ENCODE data around the gene MICU1.
"Not testable (repeated sequence)": the region's sequence is repeated elsewhere in the genome, so short reads cannot be mapped to it uniquely, and the experiment has no call there.

The MICU1 gene

DNA sequence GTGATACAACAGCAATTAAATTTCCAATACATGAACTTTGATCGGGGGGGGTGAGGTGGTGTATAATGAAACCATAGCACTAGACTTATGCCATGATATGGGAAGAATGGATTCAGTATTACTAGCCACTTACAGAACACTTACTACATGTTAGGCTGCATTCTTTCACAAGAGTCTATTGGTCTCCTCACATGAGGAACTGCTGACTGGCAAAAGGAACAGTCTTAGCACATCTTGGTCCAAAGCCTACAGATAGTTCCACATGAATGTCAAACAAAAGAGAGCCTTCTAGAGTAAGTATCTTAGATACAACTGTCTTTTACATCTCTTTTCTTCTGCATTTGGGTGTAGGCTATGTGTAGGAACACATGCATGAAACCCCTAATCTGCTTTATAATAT is 155.2 kb downstream of the MICU1 start:
- TF ChIP-seq ZFP3 (CRISPR knock-in tag; IDR thresholded peaks at IDR 0.05) (no peak), CSDC2 (CRISPR knock-in tag; IDR thresholded peaks at IDR 0.05) (no peak), ISL1 (CRISPR knock-in tag; IDR thresholded peaks at IDR 0.05) (no peak), ZNF70 (CRISPR knock-in tag; IDR thresholded peaks at IDR 0.05) (no peak), PPARA (CRISPR knock-in tag; IDR thresholded peaks at IDR 0.05; ENCODE audit: borderline replicate concordance) (no peak), TOX (CRISPR knock-in tag; IDR thresholded peaks at IDR 0.05; ENCODE audit: borderline replicate concordance) (no peak), GLIS3 (CRISPR knock-in tag; IDR thresholded peaks at IDR 0.05) (no peak)
- TF ChIP-seq, protein P1, sequence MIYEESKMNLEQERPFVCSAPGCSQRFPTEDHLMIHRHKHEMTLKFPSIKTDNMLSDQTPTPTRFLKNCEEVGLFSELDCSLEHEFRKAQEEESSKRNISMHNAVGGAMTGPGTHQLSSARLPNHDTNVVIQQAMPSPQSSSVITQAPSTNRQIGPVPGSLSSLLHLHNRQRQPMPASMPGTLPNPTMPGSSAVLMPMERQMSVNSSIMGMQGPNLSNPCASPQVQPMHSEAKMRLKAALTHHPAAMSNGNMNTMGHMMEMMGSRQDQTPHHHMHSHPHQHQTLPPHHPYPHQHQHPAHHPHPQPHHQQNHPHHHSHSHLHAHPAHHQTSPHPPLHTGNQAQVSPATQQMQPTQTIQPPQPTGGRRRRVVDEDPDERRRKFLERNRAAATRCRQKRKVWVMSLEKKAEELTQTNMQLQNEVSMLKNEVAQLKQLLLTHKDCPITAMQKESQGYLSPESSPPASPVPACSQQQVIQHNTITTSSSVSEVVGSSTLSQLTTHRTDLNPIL (CRISPR knock-in tag; IDR thresholded peaks at IDR 0.05; ENCODE audit: low read depth) = no peak
- TF ChIP-seq, protein P2, sequence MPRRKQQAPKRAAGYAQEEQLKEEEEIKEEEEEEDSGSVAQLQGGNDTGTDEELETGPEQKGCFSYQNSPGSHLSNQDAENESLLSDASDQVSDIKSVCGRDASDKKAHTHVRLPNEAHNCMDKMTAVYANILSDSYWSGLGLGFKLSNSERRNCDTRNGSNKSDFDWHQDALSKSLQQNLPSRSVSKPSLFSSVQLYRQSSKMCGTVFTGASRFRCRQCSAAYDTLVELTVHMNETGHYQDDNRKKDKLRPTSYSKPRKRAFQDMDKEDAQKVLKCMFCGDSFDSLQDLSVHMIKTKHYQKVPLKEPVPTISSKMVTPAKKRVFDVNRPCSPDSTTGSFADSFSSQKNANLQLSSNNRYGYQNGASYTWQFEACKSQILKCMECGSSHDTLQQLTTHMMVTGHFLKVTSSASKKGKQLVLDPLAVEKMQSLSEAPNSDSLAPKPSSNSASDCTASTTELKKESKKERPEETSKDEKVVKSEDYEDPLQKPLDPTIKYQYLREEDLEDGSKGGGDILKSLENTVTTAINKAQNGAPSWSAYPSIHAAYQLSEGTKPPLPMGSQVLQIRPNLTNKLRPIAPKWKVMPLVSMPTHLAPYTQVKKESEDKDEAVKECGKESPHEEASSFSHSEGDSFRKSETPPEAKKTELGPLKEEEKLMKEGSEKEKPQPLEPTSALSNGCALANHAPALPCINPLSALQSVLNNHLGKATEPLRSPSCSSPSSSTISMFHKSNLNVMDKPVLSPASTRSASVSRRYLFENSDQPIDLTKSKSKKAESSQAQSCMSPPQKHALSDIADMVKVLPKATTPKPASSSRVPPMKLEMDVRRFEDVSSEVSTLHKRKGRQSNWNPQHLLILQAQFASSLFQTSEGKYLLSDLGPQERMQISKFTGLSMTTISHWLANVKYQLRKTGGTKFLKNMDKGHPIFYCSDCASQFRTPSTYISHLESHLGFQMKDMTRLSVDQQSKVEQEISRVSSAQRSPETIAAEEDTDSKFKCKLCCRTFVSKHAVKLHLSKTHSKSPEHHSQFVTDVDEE (CRISPR knock-in tag; IDR thresholded peaks at IDR 0.05) = no peak
- TF ChIP-seq, protein P3, sequence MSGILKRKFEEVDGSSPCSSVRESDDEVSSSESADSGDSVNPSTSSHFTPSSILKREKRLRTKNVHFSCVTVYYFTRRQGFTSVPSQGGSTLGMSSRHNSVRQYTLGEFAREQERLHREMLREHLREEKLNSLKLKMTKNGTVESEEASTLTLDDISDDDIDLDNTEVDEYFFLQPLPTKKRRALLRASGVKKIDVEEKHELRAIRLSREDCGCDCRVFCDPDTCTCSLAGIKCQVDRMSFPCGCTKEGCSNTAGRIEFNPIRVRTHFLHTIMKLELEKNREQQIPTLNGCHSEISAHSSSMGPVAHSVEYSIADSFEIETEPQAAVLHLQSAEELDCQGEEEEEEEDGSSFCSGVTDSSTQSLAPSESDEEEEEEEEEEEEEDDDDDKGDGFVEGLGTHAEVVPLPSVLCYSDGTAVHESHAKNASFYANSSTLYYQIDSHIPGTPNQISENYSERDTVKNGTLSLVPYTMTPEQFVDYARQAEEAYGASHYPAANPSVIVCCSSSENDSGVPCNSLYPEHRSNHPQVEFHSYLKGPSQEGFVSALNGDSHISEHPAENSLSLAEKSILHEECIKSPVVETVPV (CRISPR knock-in tag; IDR thresholded peaks at IDR 0.05) = no peak
- no peak for ATAC-seq

DNA sequence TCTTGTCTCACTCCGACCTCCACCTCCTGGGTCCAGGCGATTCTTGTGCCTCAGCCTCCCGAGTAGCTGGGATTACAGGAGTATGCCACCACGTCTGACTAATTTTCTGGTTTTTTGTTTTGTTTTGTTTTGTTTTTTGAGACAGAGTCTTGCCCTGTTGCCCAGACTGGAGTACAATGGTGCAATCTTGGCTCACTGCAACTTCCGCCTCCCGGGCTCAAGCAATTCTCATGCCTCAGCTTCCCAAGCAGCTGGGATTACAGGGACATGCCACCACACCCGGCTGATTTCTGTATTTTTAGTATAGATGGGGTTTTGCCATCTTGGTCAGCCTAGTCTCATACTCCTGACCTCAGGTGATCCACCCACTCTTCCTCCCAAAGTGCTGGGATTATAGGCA is 158.8 kb downstream of the MICU1 start:
- ATAC-seq = not testable (repeated sequence)

DNA sequence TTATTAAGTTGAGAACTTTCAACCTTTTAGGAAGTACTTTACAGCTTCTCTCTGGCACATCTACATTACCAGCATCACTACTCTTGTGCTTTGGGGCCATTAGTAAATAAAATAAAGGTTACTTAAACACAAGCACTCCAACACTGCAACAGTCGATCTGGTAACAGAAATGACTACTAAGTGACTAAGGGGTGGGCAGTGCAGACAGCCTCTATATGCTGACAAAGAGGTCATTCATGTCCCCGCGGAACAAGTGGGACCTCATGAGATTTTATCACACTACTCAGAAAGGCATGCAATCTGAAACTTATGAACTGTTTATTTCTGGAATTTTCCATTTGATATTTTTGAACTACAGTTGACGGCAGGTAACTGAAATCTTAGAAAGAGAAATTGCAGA is 159.9 kb downstream of the MICU1 start:
- TF ChIP-seq TCF4 (CRISPR knock-in tag; IDR thresholded peaks at IDR 0.05; ENCODE audit: borderline replicate concordance) = no peak
- no peak for TF ChIP-seq ARNTL (CRISPR knock-in tag; IDR thresholded peaks at IDR 0.05; ENCODE audit: borderline replicate concordance, low read depth)
- TF ChIP-seq ISL1 (CRISPR knock-in tag; IDR thresholded peaks at IDR 0.05) = no peak
- TF ChIP-seq ESRRG (CRISPR knock-in tag; IDR thresholded peaks at IDR 0.05) = no peak
- TF ChIP-seq ZC3H10 (CRISPR knock-in tag; IDR thresholded peaks at IDR 0.05) = no peak
- TF ChIP-seq, protein P4, sequence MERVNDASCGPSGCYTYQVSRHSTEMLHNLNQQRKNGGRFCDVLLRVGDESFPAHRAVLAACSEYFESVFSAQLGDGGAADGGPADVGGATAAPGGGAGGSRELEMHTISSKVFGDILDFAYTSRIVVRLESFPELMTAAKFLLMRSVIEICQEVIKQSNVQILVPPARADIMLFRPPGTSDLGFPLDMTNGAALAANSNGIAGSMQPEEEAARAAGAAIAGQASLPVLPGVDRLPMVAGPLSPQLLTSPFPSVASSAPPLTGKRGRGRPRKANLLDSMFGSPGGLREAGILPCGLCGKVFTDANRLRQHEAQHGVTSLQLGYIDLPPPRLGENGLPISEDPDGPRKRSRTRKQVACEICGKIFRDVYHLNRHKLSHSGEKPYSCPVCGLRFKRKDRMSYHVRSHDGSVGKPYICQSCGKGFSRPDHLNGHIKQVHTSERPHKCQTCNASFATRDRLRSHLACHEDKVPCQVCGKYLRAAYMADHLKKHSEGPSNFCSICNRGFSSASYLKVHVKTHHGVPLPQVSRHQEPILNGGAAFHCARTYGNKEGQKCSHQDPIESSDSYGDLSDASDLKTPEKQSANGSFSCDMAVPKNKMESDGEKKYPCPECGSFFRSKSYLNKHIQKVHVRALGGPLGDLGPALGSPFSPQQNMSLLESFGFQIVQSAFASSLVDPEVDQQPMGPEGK (CRISPR knock-in tag; IDR thresholded peaks at IDR 0.05; ENCODE audit: borderline replicate concordance) = no peak
- TF ChIP-seq, protein P1 (CRISPR knock-in tag; IDR thresholded peaks at IDR 0.05; ENCODE audit: low read depth) = no peak
- TF ChIP-seq TOX (CRISPR knock-in tag; IDR thresholded peaks at IDR 0.05; ENCODE audit: borderline replicate concordance) = no peak
- TF ChIP-seq ZNF8 (CRISPR knock-in tag; IDR thresholded peaks at IDR 0.05) = no peak
- no peak for TF ChIP-seq ZNF565 (CRISPR knock-in tag; conservative IDR thresholded peaks at IDR 0.05; ENCODE audit: low read depth)
- no peak for TF ChIP-seq RARB (CRISPR knock-in tag; IDR thresholded peaks at IDR 0.05)
- no peak for TF ChIP-seq ZFP30 (CRISPR knock-in tag; IDR thresholded peaks at IDR 0.05)
- ATAC-seq = no peak

DNA sequence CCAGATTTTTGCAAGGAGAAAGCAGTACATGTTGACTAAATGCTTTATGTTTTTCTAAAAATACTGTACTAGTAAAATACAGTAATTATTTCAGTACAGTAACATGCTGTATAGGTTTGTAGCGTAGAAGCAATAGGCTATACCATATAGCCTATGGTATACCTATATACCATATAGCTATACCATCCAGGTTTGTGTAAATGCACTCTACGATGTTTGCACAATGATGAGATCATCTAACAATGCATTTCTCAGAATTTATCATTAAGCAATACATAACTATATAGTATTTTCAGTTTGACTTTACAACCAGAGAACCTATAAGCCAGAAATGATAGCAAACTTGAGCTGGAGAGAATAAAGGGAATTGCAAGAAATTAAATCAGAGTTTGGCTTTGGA is 161.4 kb downstream of the MICU1 start:
- no peak for ATAC-seq
- TF ChIP-seq ZNF8 (CRISPR knock-in tag; IDR thresholded peaks at IDR 0.05) = no peak
- no peak for TF ChIP-seq RARB (CRISPR knock-in tag; IDR thresholded peaks at IDR 0.05)
- TF ChIP-seq, protein P4 (CRISPR knock-in tag; IDR thresholded peaks at IDR 0.05; ENCODE audit: borderline replicate concordance) = no peak
- no peak for TF ChIP-seq ZNF565 (CRISPR knock-in tag; conservative IDR thresholded peaks at IDR 0.05; ENCODE audit: low read depth)
- TF ChIP-seq ARNTL (CRISPR knock-in tag; IDR thresholded peaks at IDR 0.05; ENCODE audit: borderline replicate concordance, low read depth) = no peak
- TF ChIP-seq BACH2 (CRISPR knock-in tag; IDR thresholded peaks at IDR 0.05; ENCODE audit: borderline replicate concordance) = no peak
- TF ChIP-seq ISL1 (CRISPR knock-in tag; IDR thresholded peaks at IDR 0.05) = no peak
- TF ChIP-seq ZFP30 (CRISPR knock-in tag; IDR thresholded peaks at IDR 0.05) = no peak
- TF ChIP-seq, protein P2 (CRISPR knock-in tag; IDR thresholded peaks at IDR 0.05) = no peak
- TF ChIP-seq, protein P1 (CRISPR knock-in tag; IDR thresholded peaks at IDR 0.05; ENCODE audit: low read depth) = no peak
- TF ChIP-seq CSDC2 (CRISPR knock-in tag; IDR thresholded peaks at IDR 0.05) = no peak
- TF ChIP-seq ZFP3 (CRISPR knock-in tag; IDR thresholded peaks at IDR 0.05) = no peak
